ENCODE results near the gene AKR1B1. TPM values are rescaled to one million over a fixed set of nuclear protein-coding genes. Genes with fewer than 3 reads are reported as not detected.

AKR1B1 gene
- total RNA-seq, 1 experiment from 2014 or later: 166 TPM

- peaks cover 9 to 13% of the 10 kb centered on the region in 2 experiments; a peak in 4 of 5 replicates for H3K9me3 Mint-ChIP-seq
- no peak overlapping the region for H4K91ac ChIP-seq (ENCODE audit: insufficient read length, low read depth, low read length)
These were observed 5.6 kb upstream of the AKR1B1 start for GRCh38 chr7:134464496-134464895.

More at GRCh38 chr7:134464496-134464895, 5.6 kb upstream of the AKR1B1 start:
- H3K27me3 Mint-ChIP-seq (ENCODE audit: low read depth): peaks cover 14% of the 10 kb centered on the region
- Histone ChIP-seq H3K27ac (ENCODE audit: insufficient read length, low read depth, low read length) (no peak overlapping the region), H2AFZ (ENCODE audit: low read length) (no peak overlapping the region), H3K23ac (ENCODE audit: insufficient read length, low read depth, low read length) (no peak overlapping the region), H2BK15ac (ENCODE audit: low read depth, low read length) (no peak overlapping the region), H2BK5ac (ENCODE audit: insufficient read length, low read length) (no peak overlapping the region), H3K4me2 (ENCODE audit: insufficient read depth, insufficient read length, low read length) (no peak overlapping the region), H3K14ac (ENCODE audit: insufficient read depth, low read length) (no peak overlapping the region), H2BK120ac (ENCODE audit: low read depth, low read length, poor library complexity, severe bottlenecking) (no peak overlapping the region), H2AK5ac (ENCODE audit: insufficient read length, low read length) (no peak overlapping the region), H4K20me1 (ENCODE audit: control insufficient read depth, insufficient read depth, insufficient read length) (no peaks in the 10 kb centered on the region), H3K18ac (ENCODE audit: insufficient read length, low read depth, low read length) (no peak overlapping the region), H4K8ac (replicated peaks; ENCODE audit: insufficient read length, low read depth, low read length) (no peak overlapping the region), H3K56ac (ENCODE audit: insufficient read length, low read depth, low read length) (no peak overlapping the region), H3T11ph (ENCODE audit: low read length) (no peak overlapping the region), H2BK20ac (ENCODE audit: low read depth, low read length, poor library complexity, severe bottlenecking) (no peak overlapping the region), H4K5ac (ENCODE audit: insufficient read length, low read depth, low read length) (no peak overlapping the region), H2BK12ac (ENCODE audit: insufficient read length, low read depth, low read length) (no peak overlapping the region), H3K9ac (ENCODE audit: extremely low read depth, insufficient read length, low read length) (no peak overlapping the region), H3K79me2 (ENCODE audit: insufficient read depth, low read length) (no peaks in the 10 kb centered on the region), H3K4ac (ENCODE audit: low read depth, low read length) (no peak overlapping the region), H3K9me3 (ENCODE audit: control insufficient read depth, low read depth, low read length) (no peaks in the 10 kb centered on the region), H3K4me1 (ENCODE audit: insufficient read depth, low read length) (no peaks in the 10 kb centered on the region), H3K79me1 (ENCODE audit: insufficient read depth, low read depth, low read length, poor library complexity, severe bottlenecking) (no peaks in the 10 kb centered on the region), H3K23me2 (ENCODE audit: insufficient read length, low read depth, low read length, poor library complexity, severe bottlenecking) (no peaks in the 10 kb centered on the region), H3K27me3 (ENCODE audit: insufficient read depth, low read length) (no peaks in the 10 kb centered on the region; the same call in 1 of the 2 replicates)
- no peak for DNase-seq
- H3K4me1 Mint-ChIP-seq: peaks cover 1 to 2% of the 10 kb centered on the region in 2 experiments; a peak in 1 of 4 replicates
- no peak for TF ChIP-seq CTCF (conservative IDR thresholded peaks at IDR 0.05)
- H3K4me3 Mint-ChIP-seq: no peak overlapping the region
- H3K27ac Mint-ChIP-seq: no peak overlapping the region
- peaks cover 2 to 4% (median 3%) of the 10 kb centered on the region in 3 experiments; a peak in 2 of 7 replicates for H3K36me3 Mint-ChIP-seq (ENCODE audit: insufficient read depth in 1 of 3, low read depth in 3 of 3)

Data from H9 (cell line).